ENCODE data around the gene MICU2.

Gene MICU2

DNA sequence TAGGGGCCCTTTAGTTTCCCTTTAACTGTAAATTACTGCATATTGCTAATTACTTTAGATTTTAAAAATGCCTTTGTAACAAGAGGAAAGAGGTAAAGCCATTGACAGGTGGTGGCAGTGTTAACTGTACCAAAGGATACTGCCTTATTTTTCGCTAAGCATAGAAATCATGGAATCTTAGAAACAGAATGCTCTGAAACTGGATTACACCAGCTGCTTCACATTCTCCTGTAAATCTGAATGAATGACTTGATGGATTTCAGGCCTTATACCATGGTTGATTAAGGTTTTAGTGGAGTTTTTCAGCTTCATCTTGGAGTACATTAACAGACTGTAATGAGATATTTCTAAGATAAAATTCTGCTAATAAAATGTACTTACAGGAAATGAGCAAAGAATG lies 25.2 kb downstream of the MICU2 start:
- DNase-seq, result no peak
- in situ Hi-C loops (cut with HindIII; ENCODE audit: low pct_ligation_motif_present, low sequenced_read_pairs), result no loop called here
- TF ChIP-seq, protein P1, sequence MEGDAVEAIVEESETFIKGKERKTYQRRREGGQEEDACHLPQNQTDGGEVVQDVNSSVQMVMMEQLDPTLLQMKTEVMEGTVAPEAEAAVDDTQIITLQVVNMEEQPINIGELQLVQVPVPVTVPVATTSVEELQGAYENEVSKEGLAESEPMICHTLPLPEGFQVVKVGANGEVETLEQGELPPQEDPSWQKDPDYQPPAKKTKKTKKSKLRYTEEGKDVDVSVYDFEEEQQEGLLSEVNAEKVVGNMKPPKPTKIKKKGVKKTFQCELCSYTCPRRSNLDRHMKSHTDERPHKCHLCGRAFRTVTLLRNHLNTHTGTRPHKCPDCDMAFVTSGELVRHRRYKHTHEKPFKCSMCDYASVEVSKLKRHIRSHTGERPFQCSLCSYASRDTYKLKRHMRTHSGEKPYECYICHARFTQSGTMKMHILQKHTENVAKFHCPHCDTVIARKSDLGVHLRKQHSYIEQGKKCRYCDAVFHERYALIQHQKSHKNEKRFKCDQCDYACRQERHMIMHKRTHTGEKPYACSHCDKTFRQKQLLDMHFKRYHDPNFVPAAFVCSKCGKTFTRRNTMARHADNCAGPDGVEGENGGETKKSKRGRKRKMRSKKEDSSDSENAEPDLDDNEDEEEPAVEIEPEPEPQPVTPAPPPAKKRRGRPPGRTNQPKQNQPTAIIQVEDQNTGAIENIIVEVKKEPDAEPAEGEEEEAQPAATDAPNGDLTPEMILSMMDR (IDR thresholded peaks at IDR 0.05; ENCODE audit: low read depth, low read length, missing control alignments), result no peak
- Histone ChIP-seq H3K36me3 (replicated peaks) (no peaks in the 10 kb centered on the region), H3K27ac (no peak overlapping the region), H3K4me3 (ENCODE audit: low read depth, low read length) (no peak overlapping the region), H3K27me3 (replicated peaks) (no peaks in the 10 kb centered on the region)

DNA sequence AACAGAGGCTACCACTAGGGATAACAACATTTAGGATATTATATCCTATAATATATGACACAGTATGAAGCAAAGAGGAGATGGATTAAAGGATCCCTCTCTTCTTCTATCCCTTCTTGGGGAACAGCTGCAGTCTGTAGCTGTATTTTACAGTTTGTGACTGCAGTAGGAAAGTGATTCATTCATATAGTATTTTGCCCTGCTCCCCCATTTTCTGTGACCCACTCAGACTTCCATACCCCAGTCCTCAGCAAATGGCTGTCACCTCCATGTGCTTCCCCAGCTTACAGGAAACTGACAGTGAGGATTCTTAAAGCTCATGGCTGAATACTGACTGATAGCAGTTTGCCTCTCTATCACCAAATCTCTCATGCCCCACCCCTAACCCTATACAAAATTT lies 27.5 kb downstream of the MICU2 start:
- no peaks in the 10 kb centered on the region for H3K27me3 ChIP-seq (replicated peaks)
- no peak overlapping the region for H3K27ac ChIP-seq
- H3K4me3 ChIP-seq (ENCODE audit: low read depth, low read length), result no peak overlapping the region
- TF ChIP-seq, protein P1 (IDR thresholded peaks at IDR 0.05; ENCODE audit: low read depth, low read length, missing control alignments), result no peak
- in situ Hi-C loops (cut with HindIII; ENCODE audit: low pct_ligation_motif_present, low sequenced_read_pairs), result no loop called here
- DNase-seq, result no peak
- H3K36me3 ChIP-seq (replicated peaks), result no peaks in the 10 kb centered on the region

DNA sequence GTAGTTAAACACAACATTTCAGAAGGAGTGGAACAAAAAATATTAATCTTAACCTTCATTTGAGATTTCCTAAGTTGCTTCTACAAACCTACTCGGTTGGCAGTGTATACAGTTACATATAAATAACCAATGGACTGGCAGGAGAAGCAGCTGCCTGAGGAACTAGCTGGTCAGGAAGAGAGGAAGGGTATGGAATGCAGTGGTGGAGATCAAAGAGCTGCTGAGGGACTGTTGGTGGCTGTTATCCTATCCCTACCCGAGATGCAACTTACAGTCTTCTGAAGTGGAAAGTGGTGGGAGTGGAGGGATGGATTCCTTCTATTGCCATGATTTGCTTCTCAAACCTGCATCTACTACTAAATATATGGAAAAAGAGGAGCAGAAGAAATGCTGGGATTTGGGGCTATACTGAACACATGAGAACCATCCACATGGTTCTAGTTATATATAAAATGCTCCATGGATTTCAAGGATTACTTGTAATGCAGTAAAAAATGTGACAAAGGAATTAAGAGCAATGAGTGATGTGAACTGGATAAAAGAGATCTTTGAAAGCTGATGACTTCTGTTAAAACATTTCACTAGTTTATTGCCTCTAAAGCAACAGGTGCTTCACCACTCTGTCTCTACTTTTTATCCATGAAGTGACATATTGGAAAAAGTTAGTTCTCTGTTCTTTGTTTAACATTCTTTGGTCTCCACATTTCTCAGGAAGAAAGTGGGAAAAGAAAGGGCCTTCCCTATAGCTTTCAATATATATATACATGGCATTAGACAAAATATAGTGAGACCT lies 29.9 kb downstream of the MICU2 start:
- in situ Hi-C loops (cut with HindIII; ENCODE audit: low pct_ligation_motif_present, low sequenced_read_pairs), result no loop called here
- DNase-seq, result no peak
- TF ChIP-seq, protein P1 (IDR thresholded peaks at IDR 0.05; ENCODE audit: low read depth, low read length, missing control alignments), result no peak
- H3K27me3 ChIP-seq (replicated peaks), result no peaks in the 10 kb centered on the region
- no peak overlapping the region for H3K4me3 ChIP-seq (ENCODE audit: low read depth, low read length)
- H3K27ac ChIP-seq, result no peak overlapping the region
- H3K36me3 ChIP-seq (replicated peaks), result no peaks in the 10 kb centered on the region

DNA sequence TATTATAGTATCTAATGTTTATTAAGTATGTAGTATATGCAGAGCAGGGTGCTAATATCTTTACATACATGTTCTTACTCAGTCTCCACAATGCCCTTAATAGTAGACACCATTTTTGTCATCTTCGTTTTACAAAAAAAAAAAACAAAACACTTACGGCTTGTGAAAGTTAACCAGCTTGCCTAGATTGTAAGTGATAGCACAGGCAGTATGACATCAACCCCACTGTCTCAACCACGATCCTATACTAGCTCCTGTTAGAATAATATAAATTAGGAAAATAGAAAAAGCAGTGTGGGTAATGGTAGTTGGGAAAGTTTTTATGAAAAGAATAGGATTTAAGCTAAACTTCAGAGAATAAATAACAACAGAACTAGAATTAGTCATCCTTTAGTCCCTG lies 34.3 kb downstream of the MICU2 start:
- no peak for DNase-seq
- Histone ChIP-seq H3K27ac (no peak overlapping the region), H3K27me3 (replicated peaks) (no peaks in the 10 kb centered on the region), H3K4me3 (ENCODE audit: low read depth, low read length) (no peak overlapping the region), H3K36me3 (replicated peaks) (no peaks in the 10 kb centered on the region)
- TF ChIP-seq, protein P1 (IDR thresholded peaks at IDR 0.05; ENCODE audit: low read depth, low read length, missing control alignments), result no peak
- in situ Hi-C loops (cut with HindIII; ENCODE audit: low pct_ligation_motif_present, low sequenced_read_pairs), result no loop called here

DNA sequence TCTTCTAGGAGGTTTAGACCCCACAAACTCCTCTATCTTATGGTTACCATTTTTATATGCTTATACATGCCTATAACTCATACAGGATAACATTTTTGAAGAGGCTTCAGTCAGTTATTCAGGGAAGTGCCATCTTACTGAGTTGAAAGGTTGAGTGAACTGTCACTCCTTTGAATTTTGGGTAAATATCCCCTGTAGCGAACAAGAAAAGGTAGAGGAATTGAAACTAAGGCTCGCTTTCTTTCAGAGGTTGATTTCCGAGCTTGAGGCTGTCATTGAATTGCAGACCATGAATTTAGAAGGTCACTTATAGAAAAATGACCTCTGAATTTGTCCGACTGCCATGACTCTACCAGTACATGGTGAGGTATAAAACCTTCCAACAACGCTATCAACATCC lies 35.1 kb downstream of the MICU2 start:
- DNase-seq, result no peak
- Histone ChIP-seq H3K27me3 (replicated peaks) (no peaks in the 10 kb centered on the region), H3K36me3 (replicated peaks) (no peaks in the 10 kb centered on the region), H3K27ac (no peak overlapping the region), H3K4me3 (ENCODE audit: low read depth, low read length) (no peak overlapping the region)
- in situ Hi-C loops (cut with HindIII; ENCODE audit: low pct_ligation_motif_present, low sequenced_read_pairs), result no loop called here
- TF ChIP-seq, protein P1 (IDR thresholded peaks at IDR 0.05; ENCODE audit: low read depth, low read length, missing control alignments), result no peak

DNA sequence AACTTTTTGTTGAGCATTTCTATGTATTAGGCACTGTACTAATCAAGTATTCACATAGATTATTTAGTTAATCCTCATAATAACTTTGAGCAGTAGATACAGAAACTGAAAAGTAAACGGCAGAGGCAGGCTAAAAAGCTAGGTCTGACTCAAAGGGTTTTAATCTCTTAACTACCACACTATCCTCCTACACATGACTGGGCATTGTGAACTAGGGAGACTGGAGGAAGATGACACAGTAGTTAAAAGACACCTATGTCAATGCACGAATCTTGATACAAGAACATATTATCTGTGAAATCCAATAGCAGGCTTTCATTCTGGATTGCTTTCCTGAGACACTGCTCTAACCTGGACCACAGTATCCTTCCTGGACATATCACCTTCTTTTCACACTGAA lies 36.3 kb downstream of the MICU2 start:
- Histone ChIP-seq H3K27ac (no peak overlapping the region), H3K27me3 (replicated peaks) (no peaks in the 10 kb centered on the region), H3K36me3 (replicated peaks) (no peaks in the 10 kb centered on the region), H3K4me3 (ENCODE audit: low read depth, low read length) (no peak overlapping the region)
- TF ChIP-seq, protein P1 (IDR thresholded peaks at IDR 0.05; ENCODE audit: low read depth, low read length, missing control alignments), result no peak
- in situ Hi-C loops (cut with HindIII; ENCODE audit: low pct_ligation_motif_present, low sequenced_read_pairs), result no loop called here
- DNase-seq, result no peak

Measured in brain microvascular endothelial cell (primary cell).